WTC11 (cell line): ENCODE measurements around the gene KAT6B. TPM values are rescaled to one million over a fixed set of nuclear protein-coding genes. Genes with fewer than 3 reads are reported as not detected.

ENCODE experiments used
- ATAC-seq: fragments of 200-7000 bp; cut with Tn5 transposase; 2 replicates; pipeline ENCODE4 v1.10.0; 2021; ENCODE audit warnings: mild to moderate bottlenecking, moderate library complexity
- CTCF ChIA-PET: fragments of 300-600 bp; sonication (Branson Sonifier 250); formaldehyde crosslinking; loops from one replicate; lab custom pipeline; 2021; ENCODE audit warnings: antibody characterized with exemption; lab: Charles Lee
- POLR2A ChIA-PET: fragments of 350-600 bp; sonication (Branson Sonifier 250); formaldehyde crosslinking; loops from one replicate; lab custom pipeline; 2021; ENCODE audit warnings: antibody characterized with exemption; lab: Charles Lee
- DNase-seq: peaks from one replicate; pipeline ENCODE4 v3.0.0; 2021; ENCODE audit warnings: low spot score
- H3K27ac Mint-ChIP-seq: 2 replicates; pipeline ENCODE4 v1.8.0; 2021; ENCODE audit warnings: mixed read lengths
- H3K27me3 Mint-ChIP-seq: 2 replicates; pipeline ENCODE4 v1.8.0; 2021; ENCODE audit warnings: low read depth, mild to moderate bottlenecking, moderate library complexity, mixed read lengths
- H3K36me3 Mint-ChIP-seq: 2 replicates; pipeline ENCODE4 v1.8.0; 2021; ENCODE audit warnings: mixed read lengths
- H3K4me1 Mint-ChIP-seq: 2 replicates; pipeline ENCODE4 v1.8.0; 2022; ENCODE audit warnings: mixed read lengths
- H3K4me3 Mint-ChIP-seq: 2 replicates; pipeline ENCODE4 v1.8.0; 2021; ENCODE audit warnings: mild to moderate bottlenecking, moderate library complexity, mixed read lengths
- H3K9me3 Mint-ChIP-seq: 2 replicates; pipeline ENCODE4 v1.8.0; 2021; ENCODE audit warnings: mixed read lengths
- ATF2 ChIP-seq: sonication (generic); formaldehyde crosslinking; IDR thresholded peaks from 2 replicates; pipeline ENCODE4 v1.8.1; 2022; ENCODE audit warnings: low read depth, missing genetic modification reagents, borderline replicate concordance
- E2F4 ChIP-seq: sonication (generic); formaldehyde crosslinking; IDR thresholded peaks from 2 replicates; pipeline ENCODE4 v1.8.1; 2022; ENCODE audit warnings: low read depth, mild to moderate bottlenecking, moderate library complexity, missing genetic modification reagents, borderline replicate concordance
- ESRRA ChIP-seq: sonication (generic); formaldehyde crosslinking; IDR thresholded peaks from 2 replicates; pipeline ENCODE4 v1.8.1; 2022; ENCODE audit warnings: mild to moderate bottlenecking, missing genetic modification reagents, borderline replicate concordance
- ETV6 ChIP-seq: sonication (generic); formaldehyde crosslinking; IDR thresholded peaks from 2 replicates; pipeline ENCODE4 v1.8.1; 2022; ENCODE audit warnings: mild to moderate bottlenecking, missing genetic modification reagents
- FOXP1 ChIP-seq: sonication (generic); formaldehyde crosslinking; IDR thresholded peaks from 2 replicates; pipeline ENCODE4 v1.8.0; 2022; ENCODE audit warnings: missing genetic modification reagents, mild to moderate bottlenecking, moderate library complexity, borderline replicate concordance
- GABPB1 ChIP-seq: sonication (generic); formaldehyde crosslinking; IDR thresholded peaks from 2 replicates; pipeline ENCODE4 v1.8.1; 2023; ENCODE audit warnings: mild to moderate bottlenecking, missing genetic modification reagents
- GTF2I ChIP-seq: fragments of 250-450 bp; sonication (Bioruptor Pico); conservative IDR thresholded peaks from 2 replicates; pipeline ENCODE4 v1.4.0; 2021; ENCODE audit warnings: mild to moderate bottlenecking
- MLX ChIP-seq: sonication (generic); formaldehyde crosslinking; IDR thresholded peaks from 2 replicates; pipeline ENCODE4 v1.8.1; 2023; ENCODE audit warnings: mild to moderate bottlenecking, missing genetic modification reagents, moderate library complexity
- MXD4 ChIP-seq: fragments of 250-450 bp; sonication (Bioruptor Pico); IDR thresholded peaks from 2 replicates; pipeline ENCODE4 v1.8.0; 2021; ENCODE audit warnings: mild to moderate bottlenecking, moderate library complexity, borderline replicate concordance
- MYBL2 ChIP-seq: sonication (generic); formaldehyde crosslinking; IDR thresholded peaks from 2 replicates; pipeline ENCODE4 v1.8.1; 2023; ENCODE audit warnings: mild to moderate bottlenecking, moderate library complexity, missing genetic modification reagents
- NFE2L1 ChIP-seq: sonication (generic); formaldehyde crosslinking; IDR thresholded peaks from 2 replicates; pipeline ENCODE4 v1.8.1; 2023; ENCODE audit warnings: missing genetic modification reagents
- NR2C2 ChIP-seq: sonication (generic); formaldehyde crosslinking; IDR thresholded peaks from 2 replicates; pipeline ENCODE4 v1.8.0; 2022; ENCODE audit warnings: mild to moderate bottlenecking, missing genetic modification reagents
- STAT6 ChIP-seq: sonication (generic); formaldehyde crosslinking; conservative IDR thresholded peaks from 2 replicates; pipeline ENCODE4 v1.8.1; 2023; ENCODE audit warnings: mild to moderate bottlenecking, low read depth, missing genetic modification reagents, moderate library complexity
- ZBTB21 ChIP-seq: sonication (generic); formaldehyde crosslinking; IDR thresholded peaks from 2 replicates; pipeline ENCODE4 v1.8.1; 2023; ENCODE audit warnings: mild to moderate bottlenecking, missing genetic modification reagents, borderline replicate concordance
- ZNF219 ChIP-seq: sonication (generic); formaldehyde crosslinking; IDR thresholded peaks from 2 replicates; pipeline ENCODE4 v1.8.0; 2023; ENCODE audit warnings: missing genetic modification reagents, mild to moderate bottlenecking, borderline replicate concordance
- ZNF232 ChIP-seq: sonication (generic); formaldehyde crosslinking; IDR thresholded peaks from 2 replicates; pipeline ENCODE4 v1.8.0; 2022; ENCODE audit warnings: mild to moderate bottlenecking, missing genetic modification reagents
- ZNF263 ChIP-seq: sonication (generic); formaldehyde crosslinking; IDR thresholded peaks from 2 replicates; pipeline ENCODE4 v1.8.1; 2022; ENCODE audit warnings: low read depth, mild to moderate bottlenecking, moderate library complexity, missing genetic modification reagents
- total RNA-seq: library from RNA; stranded (reverse); gene quantifications from 3 replicates; pipeline ENCODE4 v1.2.3, GENCODE V29; 2021

KAT6B gene
- total RNA-seq, 1 experiment from 2014 or later = 18.5 TPM

GRCh38 chr10:74881253-74881884, 55.0 kb downstream of the KAT6B start:
- Mint-ChIP-seq H3K4me1 (peaks cover 2% of the 10 kb centered on the region), H3K36me3 (no peaks in the 10 kb centered on the region), H3K27ac (no peak overlapping the region), H3K27me3 (no peaks in the 10 kb centered on the region), H3K9me3 (no peaks in the 10 kb centered on the region), H3K4me3 (no peak overlapping the region)
- ChIA-PET POLR2A (no interaction called here), CTCF (no interaction called here)
- ATAC-seq = no peak
- TF ChIP-seq NFE2L1 (CRISPR knock-in tag) (no peak), ATF2 (CRISPR knock-in tag) (no peak), MLX (no peak), ZBTB21 (no peak), MXD4 (CRISPR knock-in tag) (no peak), NR2C2 (CRISPR knock-in tag) (no peak), MYBL2 (CRISPR knock-in tag) (no peak), ESRRA (CRISPR knock-in tag) (no peak), ZNF263 (CRISPR knock-in tag) (no peak), STAT6 (CRISPR knock-in tag) (no peak), GABPB1 (no peak)
- no peak for DNase-seq

- no peak for TF ChIP-seq GTF2I
- no peak for TF ChIP-seq ZNF232 (CRISPR knock-in tag)
- DNase-seq = no peak
- Mint-ChIP-seq H3K4me1 (no peaks in the 10 kb centered on the region), H3K9me3 (no peaks in the 10 kb centered on the region), H3K4me3 (no peak overlapping the region), H3K27me3 (no peaks in the 10 kb centered on the region), H3K36me3 (no peaks in the 10 kb centered on the region), H3K27ac (no peak overlapping the region)
- ATAC-seq = no peak
- ChIA-PET CTCF (no interaction called here), POLR2A (no interaction called here)
These were observed 56.0 kb downstream of the KAT6B start for GRCh38 chr10:74882427-74882826.

- no peak overlapping the region for H3K4me3 Mint-ChIP-seq
- no peak for ATAC-seq
These were observed 56.4 kb downstream of the KAT6B start for GRCh38 chr10:74882831-74883230.

More at GRCh38 chr10:74882831-74883230, 56.4 kb downstream of the KAT6B start:
- TF ChIP-seq ZNF263 (CRISPR knock-in tag) (no peak), FOXP1 (CRISPR knock-in tag) (no peak), ZNF219 (CRISPR knock-in tag) (no peak), E2F4 (CRISPR knock-in tag) (no peak), ETV6 (CRISPR knock-in tag) (no peak)
- TF ChIP-seq, all 79 proteins: peak for 0
- H3K27me3 Mint-ChIP-seq = no peaks in the 10 kb centered on the region
- DNase-seq = no peak
- H3K4me1 Mint-ChIP-seq = no peaks in the 10 kb centered on the region
- ChIA-PET POLR2A (no interaction called here), CTCF (no interaction called here)
- no peaks in the 10 kb centered on the region for H3K9me3 Mint-ChIP-seq
- no peaks in the 10 kb centered on the region for H3K36me3 Mint-ChIP-seq
- H3K27ac Mint-ChIP-seq = no peak overlapping the region
